B cell (primary cell): Measurements from ENCODE around the gene SLC45A3.

Experiments used
- EZH2 ChIP-seq: IDR thresholded peaks from 2 replicates; pipeline ENCODE4 v1.6.1; 2012; ENCODE audit warnings: borderline replicate concordance, low read depth, mild to moderate bottlenecking, moderate library complexity, low read length; ENCODE audit not compliant: insufficient read depth, poor library complexity, severe bottlenecking
- TF ChIP-seq, protein P1 (sequence below): fragments of 200-600 bp; IDR thresholded peaks from one replicate; pipeline ENCODE4 v1.8.0; 2022; ENCODE audit warnings: antibody characterized with exemption, mild to moderate bottlenecking

DNA sequence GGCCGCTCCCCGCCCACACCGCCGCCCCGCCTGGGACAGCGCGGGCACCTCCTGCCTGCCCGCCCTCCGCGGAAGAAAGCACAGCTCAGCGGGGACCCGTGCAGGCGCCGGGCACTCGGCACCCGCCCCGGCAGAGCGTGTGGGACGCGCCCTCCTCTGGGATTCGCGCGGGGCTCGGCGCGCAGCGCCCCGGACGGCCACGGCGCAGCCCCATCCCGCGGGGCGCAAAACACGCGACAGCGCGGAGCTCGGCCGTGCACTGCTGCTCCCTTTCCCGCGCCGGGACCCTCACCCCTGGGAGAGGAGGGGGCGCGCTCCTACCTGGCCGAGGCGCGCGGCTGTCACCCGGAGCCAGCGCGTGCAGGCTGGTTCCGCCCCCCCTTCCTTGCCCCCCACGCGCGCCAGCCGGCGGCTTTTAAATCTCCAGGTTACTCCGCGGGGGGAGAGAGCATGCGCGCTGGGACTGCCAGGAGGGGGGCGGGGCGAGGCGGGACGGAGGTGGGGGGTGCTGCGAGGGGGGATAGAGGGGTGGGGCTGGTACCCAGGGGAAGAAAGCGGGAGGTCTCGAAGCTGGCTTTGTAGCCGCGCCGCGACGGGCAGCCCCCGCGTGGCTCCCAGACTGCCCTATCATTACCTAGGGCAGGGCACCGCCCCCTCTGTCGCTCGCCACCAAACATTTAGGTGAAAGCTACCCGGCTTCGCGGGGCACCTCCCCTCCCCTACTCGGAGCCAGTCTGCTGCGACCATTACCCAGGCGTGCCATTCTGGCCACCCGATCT, at the start of gene SLC45A3:
- TF ChIP-seq, protein P1, sequence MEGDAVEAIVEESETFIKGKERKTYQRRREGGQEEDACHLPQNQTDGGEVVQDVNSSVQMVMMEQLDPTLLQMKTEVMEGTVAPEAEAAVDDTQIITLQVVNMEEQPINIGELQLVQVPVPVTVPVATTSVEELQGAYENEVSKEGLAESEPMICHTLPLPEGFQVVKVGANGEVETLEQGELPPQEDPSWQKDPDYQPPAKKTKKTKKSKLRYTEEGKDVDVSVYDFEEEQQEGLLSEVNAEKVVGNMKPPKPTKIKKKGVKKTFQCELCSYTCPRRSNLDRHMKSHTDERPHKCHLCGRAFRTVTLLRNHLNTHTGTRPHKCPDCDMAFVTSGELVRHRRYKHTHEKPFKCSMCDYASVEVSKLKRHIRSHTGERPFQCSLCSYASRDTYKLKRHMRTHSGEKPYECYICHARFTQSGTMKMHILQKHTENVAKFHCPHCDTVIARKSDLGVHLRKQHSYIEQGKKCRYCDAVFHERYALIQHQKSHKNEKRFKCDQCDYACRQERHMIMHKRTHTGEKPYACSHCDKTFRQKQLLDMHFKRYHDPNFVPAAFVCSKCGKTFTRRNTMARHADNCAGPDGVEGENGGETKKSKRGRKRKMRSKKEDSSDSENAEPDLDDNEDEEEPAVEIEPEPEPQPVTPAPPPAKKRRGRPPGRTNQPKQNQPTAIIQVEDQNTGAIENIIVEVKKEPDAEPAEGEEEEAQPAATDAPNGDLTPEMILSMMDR: no peak
- no peak for TF ChIP-seq EZH2
